NCI-H2171 treated with DMSO at 0.1 percent for 48 hours (cell line): ENCODE measurements around the gene FAM219B.

Experiments used
- DNase-seq: peaks from one replicate; lab custom pipeline; 2025; lab: John Stamatoyannopoulos, UW

Gene FAM219B

DNA sequence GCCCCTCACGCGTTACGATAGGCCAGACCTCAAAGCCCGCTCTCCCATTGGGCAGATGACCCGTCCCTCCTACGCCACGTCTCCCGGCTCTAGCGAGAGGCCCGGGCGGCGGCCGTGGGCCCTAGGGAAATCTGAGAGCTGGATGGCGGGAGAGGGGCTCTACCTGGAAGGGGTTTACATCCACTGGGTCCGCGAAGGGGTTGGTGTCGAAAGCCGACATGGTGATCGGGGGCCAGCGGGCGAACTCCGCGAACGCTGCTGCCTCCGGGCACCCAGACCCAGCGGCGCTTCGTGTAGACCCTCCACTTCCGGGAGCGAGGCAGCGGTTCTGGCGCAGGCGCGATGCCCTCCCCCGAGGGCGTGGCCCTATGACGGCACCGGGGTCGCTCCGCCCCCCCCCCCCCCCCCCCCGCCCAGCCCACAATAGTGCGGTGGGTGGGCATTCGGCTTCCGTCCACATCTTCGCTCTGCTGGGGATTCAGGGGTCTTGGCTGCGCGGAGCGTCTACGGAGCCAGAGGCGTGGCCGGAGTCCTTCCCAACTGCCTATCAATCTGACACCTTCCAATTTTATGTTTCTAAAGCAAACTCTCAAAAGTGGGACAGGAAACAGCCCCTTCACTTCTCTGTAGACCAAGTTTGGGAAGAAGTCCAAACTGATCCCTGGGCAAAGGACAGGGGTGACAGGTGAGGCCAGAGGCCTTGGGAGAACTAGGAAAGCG lies 33.5 kb downstream of the FAM219B start, which contains the start of gene SCAMP2:
SCAMP2 (minus strand) TSS at position 330 of the 720 bp plus-strand sequence; CDS start at position 220, 110 bp downstream.
- DNase-seq: peak; percentile 96

DNA sequence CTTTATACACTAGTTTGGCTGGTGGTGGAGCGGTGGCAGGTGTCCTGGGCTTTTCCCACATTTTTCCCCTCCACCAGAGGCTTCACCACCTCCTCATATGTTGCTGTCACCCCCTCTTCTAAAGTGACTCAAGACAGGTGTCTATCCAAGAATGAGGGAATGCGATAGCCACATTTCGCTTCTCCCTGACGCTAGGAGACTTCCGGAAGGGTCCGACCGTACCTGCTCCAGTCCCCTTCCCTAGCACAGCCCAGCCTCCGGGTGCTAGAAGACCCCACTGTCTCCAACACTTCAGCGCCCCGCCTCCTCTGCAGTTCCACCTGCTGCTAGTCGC lies 34.0 kb downstream of the FAM219B start:
- DNase-seq: no peak

DNA sequence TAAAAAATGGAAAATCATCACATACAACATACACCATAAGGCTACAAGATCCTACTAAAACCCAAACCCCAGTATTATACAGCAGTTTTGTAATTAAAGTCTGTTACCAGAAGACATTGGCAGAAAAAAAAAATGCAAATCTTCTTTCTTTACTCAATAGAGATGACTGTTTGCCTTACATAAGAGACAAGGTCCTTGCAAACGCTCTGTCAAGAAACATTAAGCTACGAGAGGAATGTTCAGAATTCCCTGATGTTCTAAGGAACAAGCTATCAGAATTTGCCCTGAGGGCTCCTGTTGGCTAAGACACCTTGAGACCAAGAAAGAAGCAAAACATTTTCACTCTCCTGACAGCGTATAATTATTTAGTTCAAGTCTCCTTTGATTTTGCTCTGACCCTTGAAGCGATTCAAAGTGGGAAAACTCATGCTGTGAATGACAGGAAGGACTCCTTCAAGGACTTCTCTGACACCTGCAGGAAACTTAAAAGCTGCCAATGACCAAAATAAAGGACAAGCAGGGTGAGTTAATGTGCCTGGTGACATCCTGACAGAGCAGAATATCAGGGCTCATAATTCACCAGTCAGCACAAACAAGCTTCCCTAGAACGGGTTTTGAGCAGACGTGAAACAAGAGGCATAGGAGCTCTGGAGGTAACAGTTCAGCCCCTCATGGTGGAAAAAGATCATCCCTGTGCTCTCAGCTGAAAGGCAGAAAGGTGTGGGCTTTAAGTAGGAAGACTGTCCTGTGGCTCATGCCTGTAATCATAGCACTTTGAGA lies 36.0 kb downstream of the FAM219B start:
- no peak for DNase-seq

DNA sequence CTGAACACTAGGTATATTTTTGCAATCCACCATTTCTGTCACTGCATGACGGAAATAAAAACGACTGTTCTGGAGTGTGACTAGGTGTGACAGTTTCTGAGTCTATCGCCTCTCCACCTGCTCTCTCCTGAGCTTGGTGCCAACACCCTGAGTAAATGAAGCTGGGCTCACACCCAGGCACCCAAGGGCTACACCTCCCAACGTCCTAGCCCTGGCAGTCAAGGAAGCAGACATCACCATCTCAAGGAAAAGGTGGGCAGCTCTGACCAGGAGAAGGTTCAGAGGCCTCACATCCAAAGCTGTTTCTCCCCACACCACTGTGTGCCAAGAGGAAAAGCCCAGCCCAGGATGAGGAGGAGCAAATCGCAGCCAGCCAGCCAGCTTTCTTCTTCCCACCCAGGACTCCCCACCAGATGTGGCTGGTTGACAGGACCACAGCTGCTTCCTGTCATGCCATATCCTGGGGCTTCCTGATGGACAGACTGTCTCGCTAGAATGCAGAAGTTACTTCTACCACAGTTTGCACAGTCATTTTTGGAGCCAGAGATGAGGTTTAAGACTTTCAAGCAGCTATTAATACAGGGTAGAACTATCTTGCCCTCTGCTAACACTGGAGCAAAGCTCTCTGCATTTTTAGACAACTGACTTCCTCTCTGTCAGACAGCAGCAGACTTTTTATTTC lies 36.8 kb downstream of the FAM219B start:
- no peak for DNase-seq

DNA sequence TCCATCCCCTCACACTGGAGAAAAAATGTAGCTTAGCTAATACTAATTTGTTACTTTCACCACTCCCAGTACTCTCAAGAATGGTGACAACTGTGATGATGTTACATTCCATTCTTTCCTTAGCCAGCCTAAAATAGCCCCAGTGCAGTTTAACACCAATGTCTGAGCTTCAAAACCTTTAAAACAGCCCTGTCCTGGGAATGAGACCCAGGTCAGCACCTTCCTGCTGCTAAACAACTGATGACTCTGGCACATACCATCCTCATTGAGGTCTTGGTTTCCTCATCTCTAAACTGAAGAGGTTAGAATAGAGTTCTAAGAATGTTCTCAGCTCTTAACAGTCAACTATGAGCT lies 37.3 kb downstream of the FAM219B start:
- no peak for DNase-seq

DNA sequence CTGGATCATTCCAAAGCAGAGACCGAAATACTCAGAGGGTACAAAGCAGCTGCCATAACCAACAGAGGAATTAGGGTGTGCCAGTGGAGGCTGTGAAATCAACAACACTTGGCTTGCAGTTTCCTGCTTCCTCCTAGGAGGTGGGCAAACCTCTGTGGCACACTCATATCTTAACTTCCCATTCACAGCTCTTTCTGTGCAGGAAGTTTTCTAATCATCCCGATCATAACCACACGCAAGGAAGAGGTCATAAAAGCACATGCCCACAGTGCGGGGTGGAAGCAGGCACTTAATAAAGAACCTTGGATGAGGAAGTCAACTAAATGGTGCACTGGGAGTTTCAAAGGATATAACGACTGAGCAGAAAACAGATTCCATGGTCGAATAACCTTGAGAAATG lies 38.6 kb downstream of the FAM219B start:
- DNase-seq: no peak

DNA sequence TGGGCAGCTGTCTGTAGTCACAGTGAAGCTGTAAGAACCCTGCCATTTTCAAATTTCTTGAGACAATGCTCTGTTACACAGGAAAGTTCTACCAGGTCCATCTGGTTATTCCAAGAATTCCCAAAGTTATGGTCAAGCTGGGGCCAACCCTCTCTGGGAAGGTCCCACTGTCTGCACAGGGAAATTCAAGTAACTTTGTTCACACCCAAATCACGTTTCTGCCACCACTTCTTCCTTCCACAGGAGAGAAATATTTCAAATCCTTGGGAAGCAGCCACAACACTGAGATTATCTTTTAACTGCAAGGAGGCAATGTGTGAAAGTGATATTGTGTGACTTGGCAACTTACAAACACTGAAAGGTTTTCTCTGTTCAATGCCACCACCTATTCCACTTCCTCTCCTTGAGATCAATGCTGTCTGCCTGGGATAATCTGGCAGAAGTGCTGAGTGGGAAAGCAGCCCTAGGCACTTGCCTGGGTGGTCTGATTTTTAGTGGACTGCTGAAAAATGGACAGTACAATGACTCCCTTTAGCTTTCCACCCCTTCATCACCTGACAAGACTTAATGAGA lies 39.1 kb downstream of the FAM219B start:
- DNase-seq: no peak

DNA sequence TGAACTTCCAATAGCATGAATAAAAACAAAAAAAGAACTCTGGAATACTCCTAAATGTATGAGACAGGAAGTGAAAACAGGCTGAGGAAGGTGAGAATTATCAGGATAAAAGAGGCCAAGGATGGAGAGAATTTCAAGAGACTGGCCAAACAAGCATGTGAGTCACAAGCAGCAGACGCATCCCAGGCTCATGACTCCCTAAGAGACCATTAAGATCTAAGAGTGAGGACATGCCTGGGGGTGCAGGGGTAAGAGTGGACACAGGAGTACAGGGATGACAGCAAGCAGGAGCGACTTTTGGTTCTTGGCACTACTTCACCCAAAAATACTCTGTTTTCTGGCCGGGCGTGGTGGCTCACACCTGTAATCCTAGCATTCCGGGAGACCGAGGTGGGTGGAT lies 40.6 kb downstream of the FAM219B start:
- DNase-seq: no peak

DNA sequence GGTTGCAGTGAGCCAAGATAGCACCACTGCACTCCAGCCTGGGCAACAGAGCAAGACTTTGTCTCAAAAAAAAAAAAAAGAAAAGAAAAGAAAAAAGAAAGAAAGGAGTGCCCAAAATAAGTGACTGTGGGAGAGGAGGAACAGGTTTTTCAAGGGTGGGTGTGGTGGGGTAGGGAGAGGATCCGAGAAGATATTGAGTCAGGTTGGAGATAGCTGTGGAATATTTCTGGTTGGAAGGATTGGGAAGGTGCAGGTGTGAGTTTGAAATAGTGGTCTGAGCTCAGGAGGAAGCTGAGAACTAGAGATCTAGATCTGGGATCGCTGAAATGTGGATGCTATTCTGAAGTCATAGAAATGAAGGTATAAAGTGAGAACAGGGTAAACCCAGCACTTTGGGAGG lies 41.3 kb downstream of the FAM219B start:
- no peak for DNase-seq

DNA sequence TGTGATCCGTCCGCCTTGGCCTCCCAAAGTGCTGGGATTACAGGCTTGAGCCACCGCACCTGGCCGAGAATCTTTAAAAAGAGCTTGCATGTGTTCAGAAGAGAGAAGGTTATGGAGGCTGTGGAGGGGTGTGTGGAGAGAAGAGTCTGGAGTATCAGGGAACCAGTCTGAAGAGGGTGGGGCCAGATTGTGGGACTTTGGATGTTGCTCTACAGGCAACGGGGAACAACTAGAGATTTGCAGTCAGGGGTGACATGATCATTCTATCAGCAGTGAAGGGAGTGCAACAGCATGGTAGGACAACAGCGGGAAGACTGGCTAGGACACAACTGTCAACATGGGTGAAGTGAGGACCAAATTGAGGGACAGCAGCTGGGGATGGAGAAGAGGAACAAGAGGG lies 42.4 kb downstream of the FAM219B start:
- DNase-seq: no peak

DNA sequence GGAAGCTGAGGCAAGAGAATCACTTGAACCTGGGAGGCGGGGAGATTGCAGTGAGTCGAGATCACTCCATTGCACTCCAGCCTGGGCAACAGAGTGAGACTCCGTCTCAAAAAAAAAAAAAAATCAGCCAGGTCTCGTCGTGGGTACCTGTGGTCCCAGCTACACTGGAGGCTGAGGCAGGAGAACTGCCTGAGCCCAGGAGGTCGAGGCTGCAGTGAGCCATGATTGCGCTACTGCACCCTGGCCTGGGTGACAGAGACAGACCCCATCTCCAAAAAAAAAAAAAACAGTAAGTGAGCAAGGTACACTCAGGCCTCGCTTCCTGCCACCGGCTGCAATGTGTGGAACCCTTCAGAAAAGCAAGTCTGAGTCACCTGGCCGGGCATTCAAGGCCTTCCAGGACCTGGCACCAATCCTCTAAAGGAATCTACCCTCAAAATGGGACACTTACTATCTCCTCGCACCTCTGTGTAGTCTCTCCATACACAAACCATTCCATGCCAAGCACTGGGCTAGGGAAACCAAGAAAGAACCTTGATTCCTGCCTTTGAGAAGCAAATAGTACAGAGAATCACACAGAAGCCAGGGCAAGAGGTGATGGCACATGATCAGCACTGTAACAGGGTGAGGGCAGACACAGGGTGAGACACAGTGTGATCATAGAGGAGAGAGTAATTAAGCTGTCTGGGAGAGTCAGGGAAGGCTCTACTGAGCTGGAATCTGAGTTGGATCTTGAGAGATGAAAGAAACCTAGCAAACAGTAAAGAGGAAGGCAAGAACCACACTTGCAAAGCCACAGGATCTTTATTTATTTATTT lies 43.2 kb downstream of the FAM219B start:
- DNase-seq: no peak

DNA sequence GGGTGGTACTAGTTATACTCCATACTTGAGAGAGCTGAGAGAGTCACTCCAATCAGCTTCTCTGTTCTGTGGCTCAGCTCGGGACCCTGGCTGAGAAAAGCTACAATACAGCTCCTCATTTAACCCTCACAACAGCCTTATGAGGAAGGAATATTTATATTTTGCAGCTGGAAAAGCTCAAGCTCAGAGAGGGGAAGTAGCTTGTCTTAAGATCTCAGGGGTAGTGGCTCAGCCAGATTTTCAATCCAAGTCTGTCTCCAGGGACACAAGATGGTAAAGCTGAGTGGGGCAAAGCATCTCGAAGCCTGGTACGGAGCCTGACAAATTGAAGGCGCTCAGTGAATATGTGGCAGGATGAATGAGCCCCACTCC lies 48.3 kb downstream of the FAM219B start:
- no peak for DNase-seq

DNA sequence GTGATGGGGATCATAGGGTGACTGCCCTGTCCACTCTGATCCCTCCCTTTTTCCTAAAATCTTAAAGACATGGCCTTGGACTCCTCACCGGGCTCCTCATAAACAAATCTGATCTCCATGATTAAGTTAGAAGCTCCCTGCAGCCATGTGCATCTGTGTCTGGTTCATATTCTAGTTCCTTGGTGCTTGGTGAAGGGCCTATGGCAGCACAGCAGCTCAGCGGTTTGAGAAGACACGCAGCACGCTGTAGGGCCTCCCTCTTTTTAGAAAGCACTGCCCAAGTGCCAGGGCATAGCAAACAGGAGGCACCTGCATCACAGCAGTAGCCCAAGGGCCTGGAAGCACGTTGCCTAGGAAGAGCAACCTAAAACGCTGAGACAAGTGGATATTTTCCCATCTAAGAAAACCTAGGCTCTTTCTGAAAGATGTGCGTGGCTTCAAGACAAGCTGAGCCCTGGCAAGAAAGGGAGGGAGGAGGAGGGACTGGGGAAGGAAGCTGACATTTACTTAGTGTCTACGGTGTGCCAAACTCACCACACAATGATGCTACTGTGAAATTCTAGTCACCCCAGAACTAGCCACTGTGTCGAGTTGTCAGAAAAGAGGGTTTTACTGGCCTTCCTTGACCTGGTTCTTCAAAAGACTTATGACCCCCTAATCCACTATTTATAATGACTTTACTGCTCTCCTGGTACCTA lies 48.8 kb downstream of the FAM219B start:
- no peak for DNase-seq

DNA sequence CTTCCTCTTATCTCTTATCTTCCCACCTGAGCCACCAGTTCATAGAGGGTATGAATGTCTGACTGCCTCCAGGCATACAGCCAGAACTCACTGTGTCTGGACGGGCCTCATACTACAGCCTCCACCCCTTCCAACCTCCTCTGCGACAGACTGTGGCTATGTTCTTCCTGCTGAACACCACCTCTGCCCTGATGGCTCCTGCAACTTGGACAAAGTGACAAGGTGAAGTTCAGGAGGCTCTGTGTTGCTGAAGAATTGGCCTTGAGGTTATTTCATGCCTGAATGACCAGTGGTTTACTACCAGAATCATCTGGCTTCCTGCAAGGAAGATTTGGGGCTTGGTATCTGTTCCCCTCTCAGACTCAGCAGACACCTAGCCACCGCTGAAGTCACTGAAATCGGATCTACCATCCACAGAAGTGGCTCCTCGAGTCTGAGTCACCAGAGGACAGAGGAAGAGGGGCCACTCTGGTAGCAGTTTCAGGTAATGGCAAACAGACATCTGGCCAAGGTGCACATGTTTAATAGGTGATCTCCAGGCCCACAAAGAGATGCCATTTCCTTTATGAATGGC lies 49.5 kb downstream of the FAM219B start:
- peak; percentile 17 for DNase-seq

DNA sequence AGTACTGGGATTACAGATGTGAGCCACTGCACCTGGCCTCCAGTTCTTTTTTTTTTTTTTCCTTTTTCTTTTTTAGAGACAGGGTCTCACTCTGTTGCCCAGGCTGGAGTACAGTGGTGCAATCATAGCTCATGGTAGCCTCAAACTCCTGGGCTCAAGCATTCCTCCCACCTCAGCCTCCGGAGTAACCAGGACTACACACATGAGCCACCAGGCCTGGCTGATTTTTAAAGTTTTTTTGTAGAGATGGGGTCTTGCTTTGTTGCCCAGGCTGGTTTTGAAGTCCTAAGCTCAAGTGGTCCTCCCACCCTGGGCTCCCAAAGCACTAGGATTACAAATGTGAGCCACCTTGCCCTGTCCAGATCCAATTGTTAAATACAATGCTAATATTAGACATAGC lies 50.1 kb downstream of the FAM219B start:
- DNase-seq: no peak

DNA sequence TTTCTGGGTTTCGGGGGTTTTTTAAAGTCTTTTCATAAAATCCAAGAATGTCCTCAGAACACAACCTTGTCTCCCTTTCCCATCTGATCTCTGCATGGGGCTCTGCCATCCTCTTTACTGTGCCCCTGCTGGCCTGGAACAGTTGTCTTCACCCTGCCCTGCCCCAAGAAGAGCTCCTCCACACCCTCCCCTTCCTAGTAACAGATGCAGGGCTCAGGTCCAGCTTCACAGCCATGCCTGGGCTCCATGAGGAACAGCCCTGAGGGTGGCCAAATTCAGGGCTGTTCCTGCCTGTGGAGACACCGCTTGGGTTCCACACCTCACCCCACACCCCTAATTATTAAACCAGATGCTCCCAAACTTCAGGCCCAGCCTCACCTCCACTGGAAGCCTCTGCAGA lies 50.8 kb downstream of the FAM219B start:
- DNase-seq: peak; percentile 15

DNA sequence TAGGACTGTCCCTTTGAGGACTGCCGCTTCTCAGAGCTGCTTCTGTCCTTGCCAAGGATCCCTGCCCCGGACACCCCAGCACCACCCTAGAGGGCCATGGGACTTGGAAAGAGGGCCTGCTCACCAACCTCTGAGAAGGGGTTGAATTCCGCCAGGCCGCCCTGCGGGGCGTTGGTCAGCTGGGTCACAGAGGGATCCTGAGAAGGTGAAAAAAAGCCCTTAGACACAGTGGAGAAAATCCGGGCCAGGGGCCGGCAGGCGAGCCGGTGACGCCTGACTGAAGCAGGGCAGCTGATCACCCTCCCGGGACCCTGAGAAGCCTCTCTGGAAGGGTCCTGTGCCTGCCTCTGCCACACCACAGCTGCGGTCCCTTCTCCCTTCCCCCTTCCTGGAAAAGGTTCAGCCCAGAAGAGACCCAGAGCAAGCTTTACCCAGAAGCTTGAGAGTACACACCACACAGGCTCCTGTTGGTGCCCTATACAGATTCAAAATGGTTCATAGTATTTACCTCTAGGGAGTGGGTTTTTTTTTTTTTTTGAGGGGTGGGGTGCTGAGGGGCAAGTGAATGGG lies 52.1 kb downstream of the FAM219B start:
- no peak for DNase-seq

DNA sequence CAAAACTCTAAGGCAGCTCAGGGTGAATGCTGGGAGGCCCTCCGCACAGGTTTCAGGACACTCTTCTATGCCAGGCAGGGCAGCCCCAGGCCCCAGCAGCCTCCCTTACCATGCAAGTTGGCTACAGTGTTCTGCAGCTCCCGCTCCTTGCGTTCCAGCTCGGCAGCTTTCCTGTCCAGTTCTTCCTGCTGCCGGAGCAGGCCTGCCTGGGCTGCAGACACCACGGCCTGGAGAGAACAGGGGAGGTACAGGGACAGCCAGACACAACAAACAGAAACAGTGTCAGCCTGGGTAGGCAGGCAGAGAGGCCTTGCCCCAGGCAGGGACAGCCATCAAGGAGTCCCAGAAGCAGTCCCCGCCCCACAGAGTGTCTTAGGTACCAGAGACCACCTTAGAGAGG lies 54.7 kb downstream of the FAM219B start:
- no peak for DNase-seq

DNA sequence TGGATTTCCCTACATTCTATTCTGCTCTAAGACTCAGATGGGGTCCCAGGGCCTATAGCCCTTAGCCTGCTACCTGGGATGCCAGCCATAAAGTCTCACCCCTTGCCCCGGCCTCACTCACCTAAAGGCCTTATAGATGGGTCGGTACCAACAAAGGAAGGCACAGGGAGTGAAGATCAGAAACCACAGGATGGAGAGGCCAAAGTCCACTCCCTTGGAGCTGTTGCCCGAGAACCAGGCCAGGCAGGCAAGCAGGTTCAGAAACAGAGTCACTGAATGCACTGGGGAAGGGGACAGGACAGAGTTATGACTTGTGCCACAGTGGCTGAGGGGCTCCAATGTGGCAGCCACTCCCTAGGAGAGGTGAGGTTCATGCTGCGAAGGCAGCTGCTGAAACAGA lies 56.3 kb downstream of the FAM219B start:
- DNase-seq: no peak
